Cortex of kidney (tissue), 1 donor: Measurements from ENCODE around the gene SLC7A7.
"Not testable (repeated sequence)": the region's sequence is repeated elsewhere in the genome, so short reads cannot be mapped to it uniquely, and the experiment has no call there.

Experiments used
- DNase-seq: peaks from one replicate; lab custom pipeline; 2025; lab: John Stamatoyannopoulos, UW

SLC7A7 gene

GRCh38 chr14:22843123-22843925, 28.1 kb upstream of the SLC7A7 start:
- DNase-seq: no peak

- no peak for DNase-seq
These were observed 27.2 kb upstream of the SLC7A7 start for GRCh38 chr14:22842211-22843122.

DNA sequence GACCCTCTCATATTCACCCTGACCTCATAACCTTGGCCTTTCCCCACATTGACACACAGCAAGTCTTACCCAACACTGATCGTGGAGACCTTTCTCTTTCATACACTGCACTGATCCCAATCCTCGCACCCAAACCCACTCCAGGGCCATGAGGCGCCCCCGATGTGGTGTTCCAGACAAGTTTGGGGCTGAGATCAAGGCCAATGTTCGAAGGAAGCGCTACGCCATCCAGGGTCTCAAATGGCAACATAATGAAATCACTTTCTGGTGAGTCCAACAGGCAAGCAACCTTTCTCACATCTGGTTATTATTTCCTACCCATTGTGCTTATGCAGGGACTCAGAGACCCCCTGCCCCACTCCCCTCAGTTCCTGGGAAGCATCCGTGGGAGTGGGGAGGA, 26.5 kb upstream of the SLC7A7 start:
- DNase-seq: no peak

- DNase-seq: no peak
These were observed 26.1 kb upstream of the SLC7A7 start for GRCh38 chr14:22841311-22841710.

- DNase-seq: no peak
These were observed 24.0 kb upstream of the SLC7A7 start for GRCh38 chr14:22839159-22839779.

DNA sequence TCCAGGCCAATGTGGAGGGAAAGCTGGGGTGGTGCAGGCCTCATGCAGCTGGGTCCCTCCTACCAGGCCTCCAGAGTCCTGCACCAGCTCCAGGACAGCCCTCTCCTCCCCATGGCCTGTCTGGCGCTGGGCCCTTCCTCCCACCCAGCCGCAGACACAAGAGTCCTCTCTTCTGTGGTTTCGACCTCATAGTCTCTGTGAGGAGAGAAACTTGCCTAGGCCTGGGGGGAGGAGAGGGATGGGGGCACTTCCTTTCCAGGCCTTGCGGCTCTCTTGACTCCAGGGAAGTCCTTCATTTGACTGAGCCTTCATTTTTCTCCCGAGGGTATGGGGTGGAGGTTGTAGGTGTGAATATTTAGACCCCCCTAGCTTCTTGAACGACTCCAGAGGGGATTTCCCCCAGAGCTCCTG, 23.4 kb upstream of the SLC7A7 start:
- no peak for DNase-seq

DNA sequence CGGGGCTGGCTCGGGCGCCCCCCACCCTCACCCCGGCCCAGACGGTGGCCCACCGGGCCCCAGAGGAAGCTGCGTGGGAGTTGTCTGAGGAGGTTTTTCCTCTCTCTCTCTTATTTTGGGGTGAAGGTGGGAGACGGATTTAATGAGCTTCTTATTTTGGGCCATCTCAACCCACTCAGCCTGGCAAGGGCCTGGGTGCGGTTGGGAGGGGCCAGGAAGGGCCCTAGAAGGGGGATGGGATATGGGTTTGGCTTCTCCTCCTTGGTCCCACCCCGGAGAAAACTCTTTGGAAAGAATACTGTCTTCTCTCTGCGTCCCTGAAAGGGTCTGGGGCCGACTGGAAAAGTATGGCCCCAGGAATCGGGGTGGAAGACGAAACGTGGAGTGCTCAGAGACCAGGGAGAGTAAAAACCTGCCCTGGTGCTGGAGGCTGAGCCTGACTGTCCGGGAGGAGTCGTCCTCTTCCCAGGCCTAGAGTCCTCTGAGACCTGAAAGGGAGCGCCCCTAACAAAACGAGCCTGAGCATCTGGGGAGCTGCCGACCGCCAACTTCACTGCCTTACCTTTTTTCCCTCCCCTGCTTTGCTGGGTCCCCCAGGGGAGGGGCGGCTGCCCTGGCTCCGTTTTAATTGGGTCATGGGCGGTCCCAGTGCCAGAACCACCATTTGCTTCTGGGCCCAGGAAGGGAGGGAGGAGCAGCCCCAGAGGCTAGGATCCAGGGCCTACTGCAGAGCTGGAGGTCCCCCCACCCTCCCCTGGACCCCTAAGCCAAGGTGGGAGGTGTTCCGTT, 22.7 kb upstream of the SLC7A7 start:
- DNase-seq: no peak

- no peak for DNase-seq
These were observed 22.0 kb upstream of the SLC7A7 start for GRCh38 chr14:22837114-22837749.

DNA sequence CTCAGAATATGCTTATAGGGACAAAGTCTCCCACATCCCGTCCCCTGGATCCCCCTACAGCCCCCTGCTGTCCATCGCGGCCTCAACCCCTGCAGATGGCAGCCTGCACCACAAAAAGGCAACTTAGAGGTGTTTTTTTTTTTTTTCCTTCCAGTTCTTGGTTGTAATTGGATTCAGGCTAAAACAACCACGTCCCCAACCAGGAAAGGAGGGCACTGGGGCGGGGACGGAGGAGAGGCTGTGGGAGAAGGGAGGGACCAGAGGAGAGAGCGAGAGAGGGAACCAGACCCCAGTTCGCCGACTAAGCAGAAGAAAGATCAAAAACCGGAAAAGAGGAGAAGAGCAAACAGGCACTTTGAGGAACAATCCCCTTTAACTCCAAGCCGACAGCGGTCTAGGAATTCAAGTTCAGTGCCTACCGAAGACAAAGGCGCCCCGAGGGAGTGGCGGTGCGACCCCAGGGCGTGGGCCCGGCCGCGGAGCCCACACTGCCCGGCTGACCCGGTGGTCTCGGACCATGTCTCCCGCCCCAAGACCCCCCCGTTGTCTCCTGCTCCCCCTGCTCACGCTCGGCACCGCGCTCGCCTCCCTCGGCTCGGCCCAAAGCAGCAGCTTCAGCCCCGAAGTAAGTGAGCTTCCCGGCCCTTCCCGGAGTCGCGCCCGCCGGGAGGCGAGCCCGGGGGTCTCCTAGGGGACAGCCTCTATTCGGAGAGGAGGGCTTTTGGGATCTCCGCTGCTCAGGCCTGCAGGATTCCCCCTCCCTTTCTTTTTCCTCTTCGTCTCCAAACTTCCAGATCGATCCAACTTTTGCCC, 21.3 kb upstream of the SLC7A7 start, which contains the start of gene MMP14:
TSS of gene MMP14 (plus strand) at position 285 of the 813 bp plus-strand sequence. CDS start at position 518, 233 bp downstream.
- no peak for DNase-seq

- no peak for DNase-seq
These were observed 20.3 kb upstream of the SLC7A7 start for GRCh38 chr14:22835505-22835904.

- DNase-seq: no peak
These were observed 15.3 kb upstream of the SLC7A7 start for GRCh38 chr14:22830443-22831010.

DNA sequence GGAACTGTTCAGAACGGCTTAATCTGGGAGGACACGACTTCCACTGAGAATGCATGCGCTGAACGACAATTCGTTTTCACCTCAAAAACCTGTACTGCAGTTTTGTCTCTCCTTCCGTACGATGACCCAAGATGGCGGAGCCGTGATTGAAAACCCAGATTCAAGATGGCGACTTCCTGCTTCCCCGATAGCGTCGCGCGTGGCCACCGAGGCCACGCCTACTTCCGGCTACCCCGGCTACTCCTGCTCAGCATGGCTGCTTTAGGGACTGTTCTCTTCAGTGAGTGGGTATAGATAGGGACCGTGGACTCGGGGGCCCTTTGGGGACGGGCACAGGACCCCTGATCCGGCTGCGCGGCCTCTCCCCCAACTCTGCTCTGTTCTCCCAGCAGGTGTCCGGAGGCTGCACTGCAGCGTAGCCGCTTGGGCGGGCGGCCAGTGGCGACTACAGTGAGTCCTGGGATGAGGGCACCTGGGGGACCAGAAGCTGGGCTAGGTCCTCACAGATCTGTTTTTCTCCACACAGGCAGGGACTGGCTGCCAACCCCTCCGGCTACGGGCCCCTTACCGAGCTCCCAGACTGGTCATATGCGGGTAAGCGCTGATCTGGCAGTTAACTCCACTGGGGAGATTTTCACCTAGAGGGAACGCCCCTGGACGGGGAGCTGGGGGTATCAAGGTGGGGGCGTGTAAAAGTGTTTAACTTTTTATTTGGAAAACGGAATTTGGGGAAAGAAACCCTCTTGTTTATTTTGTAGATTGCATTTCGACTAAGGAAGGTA, 14.6 kb upstream of the SLC7A7 start, which contains the start of gene MRPL52:
TSS of gene MRPL52 (plus strand) at position 227 of the 782 bp plus-strand sequence. CDS start at position 253, 26 bp downstream.
- DNase-seq: no peak

DNA sequence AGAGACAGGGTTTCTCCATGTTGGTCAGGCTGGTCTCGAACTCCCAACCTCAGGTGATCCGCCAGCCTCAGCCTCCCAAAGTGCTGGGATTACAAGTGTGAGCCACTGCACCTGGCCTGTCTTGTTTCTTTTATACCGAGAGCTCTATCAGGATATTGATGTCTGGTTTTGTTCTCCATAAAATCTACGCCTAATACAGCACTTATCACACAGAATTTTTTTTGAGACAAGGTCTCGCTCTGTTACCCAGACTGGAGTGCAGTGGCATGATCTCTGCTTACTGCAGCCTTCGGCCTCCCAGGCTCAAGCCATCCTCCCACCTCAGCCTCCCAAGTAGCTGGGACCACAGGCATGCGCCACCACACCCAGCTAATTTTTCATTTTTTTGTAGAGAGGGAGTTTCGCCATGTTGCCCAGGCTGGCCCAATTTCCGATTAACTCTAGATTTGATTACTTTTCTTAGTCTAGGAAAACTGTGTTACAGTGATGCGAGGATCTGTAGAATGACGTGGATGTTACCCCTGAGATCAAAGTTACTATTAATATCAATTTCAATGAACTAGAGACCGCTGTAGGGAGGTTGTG, 13.9 kb upstream of the SLC7A7 start:
- DNase-seq: not testable (repeated sequence)

- no peak for DNase-seq
These were observed 9.6 kb upstream of the SLC7A7 start for GRCh38 chr14:22824711-22825359.

- no peak for DNase-seq
These were observed 7.4 kb upstream of the SLC7A7 start for GRCh38 chr14:22822571-22823098.

DNA sequence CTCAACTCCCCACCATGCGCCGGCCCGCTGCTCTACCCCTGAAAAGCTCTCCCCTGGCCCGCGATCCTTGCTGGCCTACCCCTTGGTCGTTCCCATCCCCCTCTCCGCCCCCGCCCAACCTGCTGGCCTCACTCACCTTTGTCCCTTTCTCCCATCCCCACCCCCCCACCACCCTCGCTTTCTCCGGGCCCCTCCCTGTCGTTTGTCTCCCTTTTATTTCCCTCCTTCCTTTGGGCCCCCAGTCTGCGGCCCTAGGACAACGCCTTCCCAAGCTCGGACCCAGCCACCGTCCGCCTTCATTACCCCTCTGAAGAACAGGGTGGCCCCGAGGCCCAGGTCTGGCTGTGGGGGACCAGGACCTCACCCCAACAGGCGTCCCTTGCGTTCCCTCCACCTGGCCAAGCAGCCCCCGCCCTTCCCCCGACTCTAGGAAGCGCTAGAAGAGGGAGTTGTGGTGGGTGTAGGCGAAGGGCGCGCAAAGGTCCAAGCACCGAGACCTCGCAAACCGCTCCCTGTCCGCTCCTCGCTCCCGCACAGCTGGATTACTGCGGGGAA, 6.9 kb upstream of the SLC7A7 start:
- no peak for DNase-seq
